Measurements from ENCODE around the gene SLC8A3. TPM values are rescaled to one million over a fixed set of nuclear protein-coding genes. Genes with fewer than 3 reads are reported as not detected.

SLC8A3 gene
- total RNA-seq, 1 donor from 2014 or later, result 0.24 TPM

DNA sequence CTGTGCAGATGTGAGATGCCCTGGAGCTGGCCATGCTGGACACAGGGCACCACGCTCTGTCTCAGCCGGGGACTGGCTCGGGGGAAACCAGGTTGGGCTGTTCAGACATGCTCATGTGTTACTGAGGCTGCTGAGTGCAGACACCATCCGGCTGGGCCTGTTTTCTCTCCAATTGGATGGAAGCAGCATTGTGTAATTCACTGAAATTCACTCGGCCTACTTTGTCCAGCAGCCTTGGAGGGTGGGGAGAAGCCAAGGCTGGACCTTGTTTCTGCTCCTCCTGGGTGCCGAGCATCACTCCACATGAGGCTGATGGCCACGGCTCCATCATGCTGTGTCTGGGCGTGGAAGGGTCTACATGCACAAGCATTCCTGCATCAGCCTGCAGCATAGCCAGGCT, 178.8 kb downstream of the SLC8A3 start:
- Histone ChIP-seq H3K4me3 (no peak overlapping the region), H3K4me1 (peaks cover 24% of the 10 kb centered on the region), H3F3A (ENCODE audit: low read depth) (peaks cover 6% of the 10 kb centered on the region), H3K27me3 (no peaks in the 10 kb centered on the region), H3K4me2 (no peak overlapping the region), H3K36me3 (peaks cover 17% of the 10 kb centered on the region), H2AFZ (replicated peaks) (no peak overlapping the region), H3K9ac (no peak overlapping the region), H4K20me1 (ENCODE audit: low read depth) (peaks cover 40% of the 10 kb centered on the region), H3K79me2 (ENCODE audit: low read depth) (no peaks in the 10 kb centered on the region), H3K9me3 (ENCODE audit: low read depth) (no peaks in the 10 kb centered on the region), H3K27ac (no peak overlapping the region)
- no peak overlapping the region for H3K27ac Mint-ChIP-seq
- peaks cover 62% of the 10 kb centered on the region for H3K4me1 Mint-ChIP-seq
- no peaks in the 10 kb centered on the region for H3K9me3 Mint-ChIP-seq
- no peak for TF ChIP-seq EZH2phosphoT487 (IDR thresholded peaks at IDR 0.05)
- TF ChIP-seq EZH2 (IDR thresholded peaks at IDR 0.05), result no peak
- peaks cover 2% of the 10 kb centered on the region for H3K27me3 Mint-ChIP-seq (ENCODE audit: insufficient read depth, low read depth)
- no peak for DNase-seq (ENCODE audit: low spot score)
- H3K4me3 Mint-ChIP-seq, result no peak overlapping the region
- peaks cover 14% of the 10 kb centered on the region for H3K36me3 Mint-ChIP-seq

DNA sequence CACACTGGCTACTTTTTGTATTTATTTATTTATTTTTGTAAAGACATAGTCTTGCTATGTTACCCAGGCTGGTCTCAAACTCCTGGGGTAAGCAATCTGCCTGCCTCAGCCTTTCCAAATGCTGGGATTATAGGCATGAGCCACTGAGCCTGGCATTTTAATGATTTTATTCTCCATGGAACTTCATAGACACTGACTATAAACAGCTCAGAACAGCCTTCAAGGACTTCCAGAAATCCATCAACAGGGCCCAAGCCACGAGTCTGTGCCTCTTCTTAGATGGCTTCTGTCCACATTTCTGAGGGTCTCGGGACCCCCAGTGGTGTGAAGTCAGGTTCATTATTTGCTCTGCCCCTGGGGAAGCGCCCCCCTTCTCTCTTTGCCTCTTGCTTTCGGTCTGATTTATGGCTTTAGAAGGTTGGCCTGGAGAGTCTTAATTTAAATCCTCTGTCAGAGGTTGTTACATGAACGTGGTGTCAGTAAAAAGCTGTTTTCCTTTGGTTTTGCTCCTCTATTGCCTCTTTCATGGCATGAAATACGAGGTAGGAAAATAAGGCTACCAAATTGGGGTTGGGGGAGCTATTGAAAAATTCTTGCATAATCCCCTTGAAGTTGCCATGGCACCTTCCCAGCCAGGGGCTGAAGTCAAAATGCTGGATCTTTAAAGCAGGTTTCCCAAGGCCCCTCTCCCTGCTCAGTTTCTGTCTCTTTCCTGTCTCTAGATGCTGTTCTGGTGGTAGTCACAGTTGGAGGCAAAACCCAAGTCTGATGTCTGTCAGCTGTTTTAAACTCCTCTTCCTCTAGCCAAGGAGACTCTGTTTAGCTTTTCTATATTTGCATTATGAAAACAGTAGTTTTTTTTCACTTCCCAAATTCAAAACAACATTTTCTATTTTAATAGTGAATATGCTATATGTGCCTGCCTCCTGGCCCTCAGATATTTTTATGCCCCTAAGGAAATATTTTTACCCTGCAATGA, 180.2 kb downstream of the SLC8A3 start:
- TF ChIP-seq, protein P1, sequence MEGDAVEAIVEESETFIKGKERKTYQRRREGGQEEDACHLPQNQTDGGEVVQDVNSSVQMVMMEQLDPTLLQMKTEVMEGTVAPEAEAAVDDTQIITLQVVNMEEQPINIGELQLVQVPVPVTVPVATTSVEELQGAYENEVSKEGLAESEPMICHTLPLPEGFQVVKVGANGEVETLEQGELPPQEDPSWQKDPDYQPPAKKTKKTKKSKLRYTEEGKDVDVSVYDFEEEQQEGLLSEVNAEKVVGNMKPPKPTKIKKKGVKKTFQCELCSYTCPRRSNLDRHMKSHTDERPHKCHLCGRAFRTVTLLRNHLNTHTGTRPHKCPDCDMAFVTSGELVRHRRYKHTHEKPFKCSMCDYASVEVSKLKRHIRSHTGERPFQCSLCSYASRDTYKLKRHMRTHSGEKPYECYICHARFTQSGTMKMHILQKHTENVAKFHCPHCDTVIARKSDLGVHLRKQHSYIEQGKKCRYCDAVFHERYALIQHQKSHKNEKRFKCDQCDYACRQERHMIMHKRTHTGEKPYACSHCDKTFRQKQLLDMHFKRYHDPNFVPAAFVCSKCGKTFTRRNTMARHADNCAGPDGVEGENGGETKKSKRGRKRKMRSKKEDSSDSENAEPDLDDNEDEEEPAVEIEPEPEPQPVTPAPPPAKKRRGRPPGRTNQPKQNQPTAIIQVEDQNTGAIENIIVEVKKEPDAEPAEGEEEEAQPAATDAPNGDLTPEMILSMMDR (IDR thresholded peaks at IDR 0.05), result no peak
- TF ChIP-seq EZH2 (IDR thresholded peaks at IDR 0.05), result no peak
- no peak for TF ChIP-seq EZH2phosphoT487 (IDR thresholded peaks at IDR 0.05)
- no peak overlapping the region for H2AFZ ChIP-seq (replicated peaks)

DNA sequence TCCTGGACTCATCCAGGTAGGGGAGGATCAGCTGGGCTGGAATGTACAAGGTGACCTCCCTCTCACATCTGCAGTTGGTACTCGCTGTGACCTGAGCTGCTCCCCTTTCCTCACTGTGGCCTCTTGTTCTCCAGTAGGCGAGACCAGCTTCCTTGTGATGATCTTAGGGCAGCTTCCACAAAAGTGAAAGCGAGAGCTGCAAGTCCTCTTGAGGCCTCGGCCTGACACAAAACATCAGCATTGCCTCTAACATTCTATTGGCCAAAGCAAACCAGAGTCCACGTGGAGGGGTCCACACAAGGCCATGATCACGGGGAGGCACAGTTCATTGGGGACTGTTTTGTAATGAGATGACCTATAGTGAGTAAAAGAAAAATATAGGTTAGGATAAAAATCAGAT, 182.1 kb downstream of the SLC8A3 start:
- Histone ChIP-seq H3K4me2 (no peak overlapping the region), H3K4me3 (no peak overlapping the region)
- no peak overlapping the region for H3K27ac Mint-ChIP-seq

More for the DNA sequence above, 180.2 kb downstream of the SLC8A3 start:
- H3K9me3 Mint-ChIP-seq, result no peaks in the 10 kb centered on the region
- H3K9ac ChIP-seq, result no peak overlapping the region
- peaks cover 29% of the 10 kb centered on the region for H3K4me1 ChIP-seq
- H3K36me3 Mint-ChIP-seq, result peaks cover 18% of the 10 kb centered on the region
- no peak overlapping the region for H3K4me3 ChIP-seq
- no peaks in the 10 kb centered on the region for H3K27me3 ChIP-seq
- H3K27ac Mint-ChIP-seq, result peak overlapping the region; percentile 97
- peaks cover 10% of the 10 kb centered on the region for H3K36me3 ChIP-seq
- H3K27ac ChIP-seq, result no peak overlapping the region
- H3K27me3 Mint-ChIP-seq (ENCODE audit: insufficient read depth, low read depth), result peaks cover 2% of the 10 kb centered on the region
- H3K4me1 Mint-ChIP-seq, result peaks cover 61% of the 10 kb centered on the region
- H3K79me2 ChIP-seq (ENCODE audit: low read depth), result no peaks in the 10 kb centered on the region
- H3K9me3 ChIP-seq (ENCODE audit: low read depth), result no peaks in the 10 kb centered on the region
- peak overlapping the region; percentile 50 for H3K4me3 Mint-ChIP-seq
- DNase-seq (ENCODE audit: low spot score), result no peak
- peaks cover 19% of the 10 kb centered on the region for H3F3A ChIP-seq (ENCODE audit: low read depth)
- peaks cover 53% of the 10 kb centered on the region for H4K20me1 ChIP-seq (ENCODE audit: low read depth)
- H3K4me2 ChIP-seq, result no peak overlapping the region

More for the DNA sequence above, 182.1 kb downstream of the SLC8A3 start:
- no peak overlapping the region for H3K4me3 Mint-ChIP-seq
- Histone ChIP-seq H3K9ac (no peak overlapping the region), H3F3A (ENCODE audit: low read depth) (peaks cover 25% of the 10 kb centered on the region), H3K27ac (no peak overlapping the region), H3K4me1 (peaks cover 29% of the 10 kb centered on the region), H3K79me2 (ENCODE audit: low read depth) (no peaks in the 10 kb centered on the region), H3K27me3 (no peaks in the 10 kb centered on the region), H3K36me3 (no peaks in the 10 kb centered on the region), H4K20me1 (ENCODE audit: low read depth) (peaks cover 53% of the 10 kb centered on the region), H2AFZ (replicated peaks) (no peak overlapping the region), H3K9me3 (ENCODE audit: low read depth) (no peaks in the 10 kb centered on the region)
- H3K27me3 Mint-ChIP-seq (ENCODE audit: insufficient read depth, low read depth), result peaks cover 2% of the 10 kb centered on the region
- no peak for DNase-seq (ENCODE audit: low spot score)
- H3K4me1 Mint-ChIP-seq, result peaks cover 57% of the 10 kb centered on the region
- no peaks in the 10 kb centered on the region for H3K9me3 Mint-ChIP-seq
- TF ChIP-seq EZH2 (IDR thresholded peaks at IDR 0.05) (no peak), EZH2phosphoT487 (IDR thresholded peaks at IDR 0.05) (no peak)
- TF ChIP-seq, protein P1 (IDR thresholded peaks at IDR 0.05), result no peak
- H3K36me3 Mint-ChIP-seq, result peaks cover 12% of the 10 kb centered on the region

Measured in neural progenitor cell (in vitro differentiated cells).